IMR-90 (cell line): ENCODE results near the gene RFTN1. TPM values are rescaled to one million over a fixed set of nuclear protein-coding genes. Genes with fewer than 3 reads are reported as not detected.

Source experiments
- ATAC-seq: fragments of 200-7000 bp; cut with Tn5 transposase; 2 replicates; pipeline ENCODE4 v1.9.1; 2020; ENCODE audit warnings: low read depth, mild to moderate bottlenecking, moderate library complexity
- BruUV-seq: library from RNA; stranded (reverse); fragments of 400-500 nt; replicated peaks from 2 replicates; lab custom pipeline; 2021; lab: Mats Ljungman, UMichigan
- CTCF ChIA-PET: fragments of 300-600 bp; formaldehyde crosslinking; extraction: SDS; loops from one replicate; lab custom pipeline; 2021; ENCODE audit warnings: antibody characterized with exemption; lab: Yijun Ruan, JAX
- POLR2A ChIA-PET: fragments of 300-600 bp; sonication (Branson Sonifier 250); formaldehyde crosslinking; loops from one replicate; lab custom pipeline; 2022; ENCODE audit warnings: antibody characterized with exemption; ENCODE audit not compliant: unreplicated experiment; lab: Charles Lee
- DNase-seq: peaks from one replicate; pipeline ENCODE4 v3.0.0; 2013
- H2AFZ ChIP-seq: replicated peaks from 2 replicates; pipeline ENCODE3; 2013; ENCODE audit warnings: low read length, mild to moderate bottlenecking; ENCODE audit not compliant: poor library complexity
- H2AK5ac ChIP-seq: 2 replicates; pipeline ENCODE4 v1.6.1; 2013; ENCODE audit warnings: low read depth, low read length, inconsistent platforms
- H2AK9ac ChIP-seq: replicated peaks from 2 replicates; pipeline ENCODE3; 2013; ENCODE audit warnings: mild to moderate bottlenecking, low read depth, low read length, moderate library complexity; ENCODE audit not compliant: poor library complexity
- H2BK120ac ChIP-seq: 2 replicates; pipeline ENCODE4 v1.6.1; 2013; ENCODE audit warnings: low read depth, low read length, inconsistent platforms
- H2BK15ac ChIP-seq: 3 replicates; pipeline ENCODE4 v1.6.1; 2013; ENCODE audit warnings: low read depth, low read length, inconsistent platforms
- H2BK20ac ChIP-seq: 2 replicates; pipeline ENCODE4 v1.6.1; 2013; ENCODE audit warnings: low read depth, mild to moderate bottlenecking, inconsistent platforms, low read length, moderate library complexity
- H2BK5ac ChIP-seq: 2 replicates; pipeline ENCODE4 v1.6.1; 2013; ENCODE audit warnings: mild to moderate bottlenecking, low read depth, low read length, inconsistent platforms; ENCODE audit not compliant: poor library complexity, severe bottlenecking
- H3K14ac ChIP-seq: replicated peaks from 2 replicates; pipeline ENCODE4 v1.6.1; 2013; ENCODE audit warnings: low read depth, low read length, inconsistent platforms
- H3K18ac ChIP-seq: 2 replicates; pipeline ENCODE4 v1.6.1; 2013; ENCODE audit warnings: low read depth, low read length, control low read depth
- H3K23ac ChIP-seq: 2 replicates; pipeline ENCODE4 v1.6.1; 2013; ENCODE audit warnings: low read depth, low read length, inconsistent platforms
- H3K27ac ChIP-seq: 2 replicates; pipeline ENCODE4 v1.5.1; 2013; ENCODE audit warnings: mild to moderate bottlenecking, control low read depth, low read length; ENCODE audit not compliant: insufficient read depth
- H3K27me3 ChIP-seq: 2 replicates; pipeline ENCODE4 v1.6.1; 2013; ENCODE audit warnings: low read length; ENCODE audit not compliant: control insufficient read depth, insufficient read depth
- H3K36me3 ChIP-seq: 2 replicates; pipeline ENCODE4 v1.6.1; 2013; ENCODE audit warnings: low read length, mixed read lengths; ENCODE audit not compliant: control insufficient read depth, insufficient read depth
- H3K4ac ChIP-seq: 2 replicates; pipeline ENCODE4 v1.6.1; 2013; ENCODE audit warnings: low read depth, low read length, inconsistent platforms
- H3K4me1 ChIP-seq: 2 replicates; pipeline ENCODE4 v1.6.1; 2013; ENCODE audit warnings: low read length, mixed read lengths; ENCODE audit not compliant: control insufficient read depth, insufficient read depth
- H3K4me2 ChIP-seq: 2 replicates; pipeline ENCODE4 v1.6.1; 2013; ENCODE audit warnings: low read depth, mild to moderate bottlenecking, control low read depth, low read length, moderate library complexity
- H3K4me3 ChIP-seq: 2 replicates; pipeline ENCODE4 v1.5.1; 2013; ENCODE audit warnings: low read depth, mild to moderate bottlenecking, control low read depth, low read length, moderate library complexity; ENCODE audit not compliant: insufficient read depth
- H3K56ac ChIP-seq: 2 replicates; pipeline ENCODE4 v1.6.1; 2013; ENCODE audit warnings: low read length, inconsistent platforms; ENCODE audit not compliant: insufficient read depth; ENCODE audit errors: extremely low read depth
- H3K79me1 ChIP-seq, 2 experiments: 2 replicates each; pipeline ENCODE4 v1.6.1; 2013; ENCODE audit warnings: low read length in 2 of 2, inconsistent platforms in 1 of 2, low read depth in 1 of 2
- H3K9ac ChIP-seq: 2 replicates; pipeline ENCODE4 v1.6.1; 2013; ENCODE audit warnings: low read depth, low read length, control low read depth
- H3K9me1 ChIP-seq: 2 replicates; pipeline ENCODE4 v1.6.1; 2013; ENCODE audit warnings: low read length, inconsistent platforms; ENCODE audit not compliant: insufficient read depth
- H3K9me3 ChIP-seq: 2 replicates; pipeline ENCODE4 v1.6.1; 2013; ENCODE audit warnings: low read length; ENCODE audit not compliant: control insufficient read depth, insufficient read depth
- H4K20me1 ChIP-seq: 2 replicates; pipeline ENCODE4 v1.6.1; 2013; ENCODE audit warnings: low read length, inconsistent platforms; ENCODE audit not compliant: insufficient read depth
- H4K5ac ChIP-seq: 2 replicates; pipeline ENCODE4 v1.6.1; 2013; ENCODE audit warnings: mild to moderate bottlenecking, low read depth, low read length, control low read depth
- H4K8ac ChIP-seq, 2 experiments: 2 replicates each; pipeline ENCODE4 v1.6.1; 2013; ENCODE audit warnings: low read depth in 2 of 2, low read length in 2 of 2, control low read depth in 1 of 2, inconsistent platforms in 1 of 2
- H4K91ac ChIP-seq: 2 replicates; pipeline ENCODE4 v1.6.1; 2013; ENCODE audit warnings: low read depth, low read length, inconsistent platforms; ENCODE audit not compliant: insufficient read depth
- BHLHE40 ChIP-seq: fragments of 150-350 bp; IDR thresholded peaks from 2 replicates; pipeline ENCODE4 v1.6.1; 2016; ENCODE audit warnings: mild to moderate bottlenecking, low read depth, low read length
- CEBPB ChIP-seq: IDR thresholded peaks from 2 replicates; pipeline ENCODE4 v1.6.1; 2012; ENCODE audit warnings: low read depth, low read length, improper control_type of control experiment
- CHD1 ChIP-seq: IDR thresholded peaks from 2 replicates; pipeline ENCODE4 v1.6.1; 2012; ENCODE audit warnings: low read depth, low read length, improper control_type of control experiment
- ELK1 ChIP-seq: fragments of 150-350 bp; IDR thresholded peaks from 2 replicates; pipeline ENCODE4 v1.6.1; 2016; ENCODE audit warnings: low read depth, mild to moderate bottlenecking, low read length, moderate library complexity, borderline replicate concordance
- FOS ChIP-seq: fragments of 150-350 bp; IDR thresholded peaks from 2 replicates; pipeline ENCODE4 v1.6.1; 2016; ENCODE audit warnings: low read depth, low read length
- MAFK ChIP-seq: IDR thresholded peaks from 2 replicates; pipeline ENCODE4 v1.6.1; 2012; ENCODE audit warnings: low read depth, low read length, improper control_type of control experiment
- MAZ ChIP-seq: IDR thresholded peaks from 2 replicates; pipeline ENCODE4 v1.6.1; 2012; ENCODE audit warnings: low read depth, mild to moderate bottlenecking, low read length, improper control_type of control experiment, moderate library complexity, borderline replicate concordance
- NFE2L2 ChIP-seq: fragments of 150-350 bp; IDR thresholded peaks from 2 replicates; pipeline ENCODE4 v1.6.1; 2016; ENCODE audit warnings: low read depth, mild to moderate bottlenecking, low read length
- RAD21 ChIP-seq: IDR thresholded peaks from 2 replicates; pipeline ENCODE4 v1.6.1; 2012; ENCODE audit warnings: low read length, improper control_type of control experiment
- RCOR1 ChIP-seq: IDR thresholded peaks from 2 replicates; pipeline ENCODE4 v1.6.1; 2012; ENCODE audit warnings: mild to moderate bottlenecking, low read length, improper control_type of control experiment; ENCODE audit not compliant: insufficient replicate concordance
- RFX5 ChIP-seq: IDR thresholded peaks from 2 replicates; pipeline ENCODE4 v1.8.0; 2012; ENCODE audit warnings: low read depth, mild to moderate bottlenecking, low read length, moderate library complexity
- WGBS, 2 experiments: methylation state at CpG; one replicate each; pipeline versions ENCODE4 v1.1.5 to v1.1.7; 2013; ENCODE audit warnings: missing lambda C conversion rate in 2 of 2; ENCODE audit not compliant: insufficient read length in 1 of 2; ENCODE audit errors: extremely low coverage in 2 of 2; 5-methylcytosine and 5-hydroxymethylcytosine counted together
- dilution Hi-C: fragments of 300-500 bp; cut with HindIII; formaldehyde crosslinking; loops from one replicate; pipeline ENCODE4 v1.14.3; 2018; ENCODE audit warnings: low sequenced_read_pairs; ENCODE audit not compliant: unreplicated experiment
- in situ Hi-C: fragments of 300-500 bp; cut with MboI; formaldehyde crosslinking; loops from 3 replicates; pipeline ENCODE4 v1.14.3; 2019; ENCODE audit warnings: low sequenced_read_pairs, inconsistent platforms, mixed read lengths
- intact Hi-C: fragments of 100-400 bp; cut with micrococcal nuclease; formaldehyde crosslinking; loops from 2 replicates; pipeline ENCODE4 v1.10.0; 2022
- polyA plus RNA-seq, 3 experiments: library from polyadenylated mRNA; depleted of rRNA; stranded (reverse); fragments of >200 nt; gene quantifications; 2 replicates each; pipeline ENCODE4 v1.2.3, GENCODE V29; 2012; ENCODE audit warnings: low replicate concordance in 1 of 3
- total RNA-seq: library from RNA; depleted of rRNA; stranded (reverse); fragments of >200 nt; gene quantifications from 2 replicates; pipeline ENCODE4 v1.2.3, GENCODE V29; 2012
- TF ChIP-seq, protein P1 (sequence below): fragments of 150-350 bp; IDR thresholded peaks from 2 replicates; pipeline ENCODE4 v1.6.1; 2017; ENCODE audit warnings: mild to moderate bottlenecking, antibody characterized with exemption, low read length, low read depth
- TF ChIP-seq, protein P2 (sequence below): conservative IDR thresholded peaks from 2 replicates; pipeline ENCODE4 v1.5.1; 2012; ENCODE audit warnings: mild to moderate bottlenecking, low read depth, low read length, improper control_type of control experiment

RFTN1 gene
- total and polyA plus RNA-seq, 2 of the 4 experiments (the other 2 are of a cell fraction): 45.0 to 52.0 TPM

DNA sequence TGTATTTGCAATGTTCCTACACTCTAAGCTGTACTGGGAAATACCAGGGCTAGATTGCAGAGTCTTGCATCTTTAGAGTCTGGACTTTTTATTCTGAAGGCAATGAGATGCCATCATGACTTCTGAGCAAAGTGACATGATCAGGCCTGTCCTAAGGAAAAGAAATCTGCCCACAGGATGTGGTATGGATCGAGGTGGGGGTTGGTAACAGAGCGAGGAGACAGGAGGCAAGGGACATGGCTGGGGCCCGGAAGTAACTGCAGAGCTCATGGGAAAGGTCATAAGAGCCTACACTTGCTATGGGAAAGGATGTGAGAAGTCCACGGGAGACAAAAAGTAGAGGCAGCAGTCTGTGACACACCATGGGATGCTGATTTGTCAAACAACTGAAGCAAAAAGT is 126.9 kb downstream of the RFTN1 start:
- dilution Hi-C loops: no loop called here

More for the DNA sequence above, 126.9 kb downstream of the RFTN1 start:
- 0 out of 2 replicates have a peak overlapping the region, but pooled peaks have one; percentile 6 for H3K23ac ChIP-seq
- H4K20me1 ChIP-seq: peaks cover 11% of the 10 kb centered on the region; the same call in 1 of the 2 replicates
- H3K9me3 ChIP-seq: no peaks in the 10 kb centered on the region
- peaks cover 4% of the 10 kb centered on the region; the same call in 1 of the 2 replicates for H3K36me3 ChIP-seq
- ChIA-PET CTCF (no interaction called here), POLR2A (no interaction called here)
- no peaks in the 10 kb centered on the region for H3K27me3 ChIP-seq
- H4K5ac ChIP-seq: peak overlapping the region; percentile 49; the same call in 1 of the 2 replicates
- no peak overlapping the region for H2AK9ac ChIP-seq
- peaks cover 22% of the 10 kb centered on the region for H3K9me1 ChIP-seq
- H2BK15ac ChIP-seq: peak overlapping the region; percentile 75; the same call in 2 of the 3 replicates
- H3K4me1 ChIP-seq: peaks cover 31% of the 10 kb centered on the region
- H2BK20ac ChIP-seq: peak overlapping the region; percentile 6; the same call in 1 of the 2 replicates
- H2BK5ac ChIP-seq: no peak overlapping the region
- H4K8ac ChIP-seq: no peak overlapping the region
- 94% methylated on average over 3 of the region's 4 CpGs; no CpG with 5 or more reads in 1 of the 2 experiments for WGBS, 2 experiments
- H3K18ac ChIP-seq: peak overlapping the region; percentile 55
- H3K4me3 ChIP-seq: no peak overlapping the region
- 0 out of 2 replicates have a peak overlapping the region, but pooled peaks have one; percentile 7 for H3K14ac ChIP-seq
- no peak overlapping the region for H2AFZ ChIP-seq
- ATAC-seq (no peak), DNase-seq (no peak)
- 0 out of 2 replicates have a peak overlapping the region, but pooled peaks have one; percentile 24 for H4K91ac ChIP-seq
- no peak overlapping the region for H3K4me2 ChIP-seq
- intact Hi-C loops: loop anchor here (5.0 kb wide), 1 partner anchor 126 kb away; the partner anchor contains the start of gene RFTN1
- no peak overlapping the region for H3K27ac ChIP-seq
- H3K56ac ChIP-seq: no peak overlapping the region
- no peak overlapping the region for H2BK120ac ChIP-seq
- no TSS peak for BruUV-seq
- peak overlapping the region; percentile 89; the same call in 1 of the 2 replicates for H2AK5ac ChIP-seq
- no peak overlapping the region for H3K9ac ChIP-seq
- in situ Hi-C loops: no loop called here
- TF ChIP-seq, protein P1, sequence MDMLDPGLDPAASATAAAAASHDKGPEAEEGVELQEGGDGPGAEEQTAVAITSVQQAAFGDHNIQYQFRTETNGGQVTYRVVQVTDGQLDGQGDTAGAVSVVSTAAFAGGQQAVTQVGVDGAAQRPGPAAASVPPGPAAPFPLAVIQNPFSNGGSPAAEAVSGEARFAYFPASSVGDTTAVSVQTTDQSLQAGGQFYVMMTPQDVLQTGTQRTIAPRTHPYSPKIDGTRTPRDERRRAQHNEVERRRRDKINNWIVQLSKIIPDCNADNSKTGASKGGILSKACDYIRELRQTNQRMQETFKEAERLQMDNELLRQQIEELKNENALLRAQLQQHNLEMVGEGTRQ: no peak
- TF ChIP-seq CEBPB (no peak), MAZ (no peak), ELK1 (no peak), NFE2L2 (no peak), MAFK (no peak), BHLHE40 (no peak), FOS (no peak), RCOR1 (no peak), RAD21 (no peak), RFX5 (no peak), CHD1 (no peak)
- TF ChIP-seq, protein P2, sequence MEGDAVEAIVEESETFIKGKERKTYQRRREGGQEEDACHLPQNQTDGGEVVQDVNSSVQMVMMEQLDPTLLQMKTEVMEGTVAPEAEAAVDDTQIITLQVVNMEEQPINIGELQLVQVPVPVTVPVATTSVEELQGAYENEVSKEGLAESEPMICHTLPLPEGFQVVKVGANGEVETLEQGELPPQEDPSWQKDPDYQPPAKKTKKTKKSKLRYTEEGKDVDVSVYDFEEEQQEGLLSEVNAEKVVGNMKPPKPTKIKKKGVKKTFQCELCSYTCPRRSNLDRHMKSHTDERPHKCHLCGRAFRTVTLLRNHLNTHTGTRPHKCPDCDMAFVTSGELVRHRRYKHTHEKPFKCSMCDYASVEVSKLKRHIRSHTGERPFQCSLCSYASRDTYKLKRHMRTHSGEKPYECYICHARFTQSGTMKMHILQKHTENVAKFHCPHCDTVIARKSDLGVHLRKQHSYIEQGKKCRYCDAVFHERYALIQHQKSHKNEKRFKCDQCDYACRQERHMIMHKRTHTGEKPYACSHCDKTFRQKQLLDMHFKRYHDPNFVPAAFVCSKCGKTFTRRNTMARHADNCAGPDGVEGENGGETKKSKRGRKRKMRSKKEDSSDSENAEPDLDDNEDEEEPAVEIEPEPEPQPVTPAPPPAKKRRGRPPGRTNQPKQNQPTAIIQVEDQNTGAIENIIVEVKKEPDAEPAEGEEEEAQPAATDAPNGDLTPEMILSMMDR: no peak
- peaks cover 44 to 70% of the 10 kb centered on the region in 2 experiments for H3K79me1 ChIP-seq
- H3K4ac ChIP-seq: peak overlapping the region; percentile 9; the same call in 1 of the 2 replicates
